HG03045 (cell line): ENCODE results near the gene PACS2.
A peak's percentile ranks its signal among the peaks of the same experiment; 100 is the strongest.

ENCODE experiments used
- ATAC-seq: cut with Tn5 transposase; IDR thresholded peaks from one replicate; pipeline ENCODE4 v1.9.1; 2021; ENCODE audit warnings: mild to moderate bottlenecking, moderate library complexity; ENCODE audit not compliant: unreplicated experiment

The PACS2 gene

GRCh38 chr14:105398044-105398725, 83.6 kb downstream of the PACS2 start, which contains the start of gene TEX22:
Gene TEX22, plus strand, starts transcription at chr14:105398538. Its CDS starts 803 bp downstream, at chr14:105399341.
- ATAC-seq: peak; percentile 76

GRCh38 chr14:105398726-105399465, 84.3 kb downstream of the PACS2 start:
- peak; percentile 47 for ATAC-seq

GRCh38 chr14:105399466-105399775, 84.9 kb downstream of the PACS2 start:
- no peak for ATAC-seq

GRCh38 chr14:105400016-105400415, 85.5 kb downstream of the PACS2 start:
- no peak for ATAC-seq

GRCh38 chr14:105401699-105402098, 87.2 kb downstream of the PACS2 start:
- no peak for ATAC-seq

- no peak for ATAC-seq
Observed at GRCh38 chr14:105408592-105408991, 94.0 kb downstream of the PACS2 start.

GRCh38 chr14:105409364-105409763, 94.8 kb downstream of the PACS2 start:
- ATAC-seq: no peak

GRCh38 chr14:105410642-105411016, 96.1 kb downstream of the PACS2 start:
- no peak for ATAC-seq

GRCh38 chr14:105411017-105411941, 96.7 kb downstream of the PACS2 start:
- no peak for ATAC-seq

- ATAC-seq: no peak
Observed at GRCh38 chr14:105411985-105412770, 97.6 kb downstream of the PACS2 start.

- ATAC-seq: no peak
Observed at GRCh38 chr14:105412771-105413543, 98.4 kb downstream of the PACS2 start.

- ATAC-seq: no peak
Observed at GRCh38 chr14:105413544-105413886, 99.0 kb downstream of the PACS2 start.

GRCh38 chr14:105414456-105415371, 100.2 kb downstream of the PACS2 start:
- ATAC-seq: peak; percentile 54

GRCh38 chr14:105415481-105416428, 101.2 kb downstream of the PACS2 start:
- no peak for ATAC-seq

- no peak for ATAC-seq
Observed at GRCh38 chr14:105416671-105417070, 102.1 kb downstream of the PACS2 start.

- ATAC-seq: no peak
Observed at GRCh38 chr14:105417690-105418121, 103.2 kb downstream of the PACS2 start.

GRCh38 chr14:105418269-105419194, 104.0 kb downstream of the PACS2 start:
- no peak for ATAC-seq
